ENCODE results near the gene PLEKHA3.

PLEKHA3 gene

DNA sequence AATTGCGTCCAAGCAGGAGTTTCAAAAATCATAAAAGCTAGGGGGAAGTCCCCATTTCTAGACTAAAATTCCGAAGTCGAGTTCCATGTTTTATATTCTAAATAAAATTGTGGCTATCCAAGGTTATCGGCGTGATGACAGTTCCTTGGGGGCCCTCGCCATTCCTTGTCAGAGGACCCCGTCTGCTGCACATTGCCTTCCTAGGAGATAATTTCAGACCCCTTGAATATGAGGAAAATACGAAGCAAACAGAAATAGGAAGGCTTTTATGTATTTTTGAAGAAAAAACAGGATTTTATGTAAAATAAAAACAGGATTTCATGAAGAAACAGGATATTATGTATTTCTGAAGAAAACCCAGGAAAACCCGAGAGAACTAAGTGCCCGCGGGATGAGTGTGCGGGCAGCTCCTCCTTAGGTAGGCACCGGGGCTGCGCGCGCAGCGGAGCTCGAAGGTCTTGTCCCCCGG is 465 bp upstream of the PLEKHA3 start:
- H3K4me3 ChIP-seq (replicated peaks; ENCODE audit: low read depth, low read length): peak overlapping the region; percentile 92
- TF ChIP-seq, protein P1, sequence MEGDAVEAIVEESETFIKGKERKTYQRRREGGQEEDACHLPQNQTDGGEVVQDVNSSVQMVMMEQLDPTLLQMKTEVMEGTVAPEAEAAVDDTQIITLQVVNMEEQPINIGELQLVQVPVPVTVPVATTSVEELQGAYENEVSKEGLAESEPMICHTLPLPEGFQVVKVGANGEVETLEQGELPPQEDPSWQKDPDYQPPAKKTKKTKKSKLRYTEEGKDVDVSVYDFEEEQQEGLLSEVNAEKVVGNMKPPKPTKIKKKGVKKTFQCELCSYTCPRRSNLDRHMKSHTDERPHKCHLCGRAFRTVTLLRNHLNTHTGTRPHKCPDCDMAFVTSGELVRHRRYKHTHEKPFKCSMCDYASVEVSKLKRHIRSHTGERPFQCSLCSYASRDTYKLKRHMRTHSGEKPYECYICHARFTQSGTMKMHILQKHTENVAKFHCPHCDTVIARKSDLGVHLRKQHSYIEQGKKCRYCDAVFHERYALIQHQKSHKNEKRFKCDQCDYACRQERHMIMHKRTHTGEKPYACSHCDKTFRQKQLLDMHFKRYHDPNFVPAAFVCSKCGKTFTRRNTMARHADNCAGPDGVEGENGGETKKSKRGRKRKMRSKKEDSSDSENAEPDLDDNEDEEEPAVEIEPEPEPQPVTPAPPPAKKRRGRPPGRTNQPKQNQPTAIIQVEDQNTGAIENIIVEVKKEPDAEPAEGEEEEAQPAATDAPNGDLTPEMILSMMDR (IDR thresholded peaks at IDR 0.05; ENCODE audit: insufficient read depth, low read length, poor library complexity, severe bottlenecking): no peak
- no peaks in the 10 kb centered on the region for H3K27me3 ChIP-seq (replicated peaks; ENCODE audit: control insufficient read depth, insufficient read depth, low read length)
- H3K36me3 ChIP-seq (ENCODE audit: control insufficient read depth, insufficient read depth, low read length): no peaks in the 10 kb centered on the region
- no peak for DNase-seq (ENCODE audit: extremely low read depth, insufficient read length)

DNA sequence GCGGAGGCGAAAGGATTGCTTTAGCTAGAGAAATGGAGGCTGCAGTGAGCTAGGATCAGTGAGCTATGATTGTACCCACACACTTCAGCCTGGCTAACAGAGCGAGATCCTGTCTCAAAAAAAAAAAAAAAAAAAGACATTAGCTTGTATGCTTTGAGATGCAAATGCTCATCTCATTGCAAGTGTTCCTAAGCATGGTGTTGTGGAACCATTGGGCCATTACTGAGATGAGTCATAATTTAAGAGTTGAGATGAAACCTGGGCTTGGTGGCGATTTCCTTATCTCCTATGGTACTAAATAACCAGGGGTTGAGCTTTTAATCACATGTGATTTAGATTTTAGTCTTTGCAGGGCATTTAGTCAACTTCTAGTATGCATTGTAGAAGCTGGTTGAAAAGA is 2.2 kb downstream of the PLEKHA3 start:
- TF ChIP-seq, protein P1 (IDR thresholded peaks at IDR 0.05; ENCODE audit: insufficient read depth, low read length, poor library complexity, severe bottlenecking): no peak
- DNase-seq (ENCODE audit: extremely low read depth, insufficient read length): peak; percentile 45
- Histone ChIP-seq H3K4me3 (replicated peaks; ENCODE audit: low read depth, low read length) (peak overlapping the region; percentile 43), H3K27me3 (replicated peaks; ENCODE audit: control insufficient read depth, insufficient read depth, low read length) (no peaks in the 10 kb centered on the region), H3K36me3 (ENCODE audit: control insufficient read depth, insufficient read depth, low read length) (peaks cover 2% of the 10 kb centered on the region; the same call in 1 of the 2 replicates)

DNA sequence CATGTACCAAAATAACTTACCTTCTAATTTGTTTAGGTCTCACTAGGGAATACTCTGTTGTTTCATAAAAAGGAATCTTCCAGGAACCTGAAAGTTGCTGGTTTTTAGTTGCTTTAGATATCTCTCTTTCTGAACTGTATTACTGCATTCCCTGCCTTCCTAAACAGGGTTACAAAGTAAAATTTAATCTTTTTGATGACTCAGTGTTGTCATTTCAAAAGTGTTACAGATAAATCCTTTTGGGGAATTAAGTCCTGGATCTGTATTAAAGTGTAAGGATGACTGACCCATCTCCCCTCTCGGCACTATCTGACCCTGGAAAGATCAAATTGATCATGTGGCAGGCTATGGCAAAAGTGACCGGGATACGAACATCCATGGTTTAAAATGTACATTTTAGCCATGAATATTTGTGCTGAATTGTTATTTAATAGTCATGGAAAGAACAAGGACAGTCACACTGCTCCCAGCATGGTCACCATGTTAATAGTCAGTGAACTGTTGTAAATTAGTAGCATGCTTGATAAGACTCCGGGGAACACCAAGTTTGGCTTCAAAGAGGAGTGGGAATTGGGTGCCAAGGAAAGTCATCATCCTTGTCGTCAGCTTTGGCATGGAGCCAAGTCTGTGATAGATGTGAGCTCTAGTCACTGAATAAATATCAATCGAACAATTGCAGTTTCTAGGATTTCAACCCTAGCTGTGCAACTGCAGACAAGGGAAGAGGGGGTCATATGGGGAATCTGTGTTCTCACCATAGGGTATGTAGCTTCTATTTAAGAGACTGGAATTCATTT is 4.2 kb downstream of the PLEKHA3 start:
- TF ChIP-seq, protein P1 (IDR thresholded peaks at IDR 0.05; ENCODE audit: insufficient read depth, low read length, poor library complexity, severe bottlenecking): no peak
- no peak for DNase-seq (ENCODE audit: extremely low read depth, insufficient read length)
- H3K4me3 ChIP-seq (replicated peaks; ENCODE audit: low read depth, low read length): no peak overlapping the region
- H3K27me3 ChIP-seq (replicated peaks; ENCODE audit: control insufficient read depth, insufficient read depth, low read length): no peaks in the 10 kb centered on the region
- peaks cover 2% of the 10 kb centered on the region; the same call in 1 of the 2 replicates for H3K36me3 ChIP-seq (ENCODE audit: control insufficient read depth, insufficient read depth, low read length)

DNA sequence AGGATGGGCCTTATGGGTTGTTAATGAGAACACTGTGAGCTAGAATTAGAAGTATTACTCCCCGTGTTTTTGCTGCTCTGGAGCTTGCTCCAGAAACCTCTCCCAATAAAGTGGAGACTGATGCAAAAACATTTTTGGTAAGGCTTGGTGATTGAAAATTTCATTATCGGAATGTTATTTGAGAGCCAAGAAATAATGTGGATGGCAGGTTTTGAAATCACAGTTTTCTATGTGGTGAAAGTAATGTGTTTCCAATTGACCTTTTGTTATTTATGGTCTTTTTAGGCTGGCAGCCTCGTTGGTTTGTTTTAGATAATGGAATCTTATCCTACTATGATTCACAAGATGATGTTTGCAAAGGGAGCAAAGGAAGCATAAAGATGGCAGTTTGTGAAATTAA is 5.1 kb downstream of the PLEKHA3 start:
- DNase-seq (ENCODE audit: extremely low read depth, insufficient read length): no peak
- TF ChIP-seq, protein P1 (IDR thresholded peaks at IDR 0.05; ENCODE audit: insufficient read depth, low read length, poor library complexity, severe bottlenecking): no peak
- Histone ChIP-seq H3K4me3 (replicated peaks; ENCODE audit: low read depth, low read length) (no peak overlapping the region), H3K27me3 (replicated peaks; ENCODE audit: control insufficient read depth, insufficient read depth, low read length) (no peaks in the 10 kb centered on the region), H3K36me3 (ENCODE audit: control insufficient read depth, insufficient read depth, low read length) (peaks cover 2% of the 10 kb centered on the region)

DNA sequence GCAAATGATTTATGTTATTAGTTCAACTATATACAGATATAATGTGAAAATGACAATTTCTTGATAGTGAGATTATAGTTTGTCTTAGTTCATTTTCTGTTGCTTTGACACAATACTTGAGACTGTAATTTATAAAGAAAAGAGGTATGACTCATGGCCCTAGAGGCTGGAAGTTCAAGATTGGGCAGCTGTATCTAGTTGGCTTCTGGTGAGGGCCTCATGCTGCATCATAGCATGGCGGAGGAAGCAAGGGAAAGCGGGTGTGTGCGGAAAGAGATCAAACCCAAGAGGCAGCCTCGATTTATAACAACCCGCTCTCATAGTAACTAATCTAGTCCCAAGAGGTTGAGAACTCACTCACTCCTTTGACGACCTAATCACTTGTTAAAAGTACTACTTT is 11.4 kb downstream of the PLEKHA3 start:
- no peak overlapping the region for H3K4me3 ChIP-seq (replicated peaks; ENCODE audit: low read depth, low read length)
- no peak for DNase-seq (ENCODE audit: extremely low read depth, insufficient read length)
- TF ChIP-seq, protein P1 (IDR thresholded peaks at IDR 0.05; ENCODE audit: insufficient read depth, low read length, poor library complexity, severe bottlenecking): no peak
- no peaks in the 10 kb centered on the region for H3K27me3 ChIP-seq (replicated peaks; ENCODE audit: control insufficient read depth, insufficient read depth, low read length)
- H3K36me3 ChIP-seq (ENCODE audit: control insufficient read depth, insufficient read depth, low read length): peaks cover 7% of the 10 kb centered on the region

All from GM06990 (cell line).